Gastroesophageal sphincter (tissue), 3 donors: ENCODE measurements around the gene C6orf15.

Experiments
- CTCF ChIP-seq, 4 experiments: fragments of 200-600 bp in 2 of 4; fragments of 450-650 bp in 2 of 4; sonication (generic) in 1 of 4; IDR thresholded peaks; one replicate each; pipeline ENCODE4 v1.5.1; 2017 to 2019; ENCODE audit warnings: antibody characterized with exemption in 4 of 4, mild to moderate bottlenecking in 2 of 4, moderate library complexity in 2 of 4
- EP300 ChIP-seq: sonication (generic); formaldehyde crosslinking; IDR thresholded peaks from one replicate; pipeline ENCODE4 v1.6.1; 2017; ENCODE audit warnings: antibody characterized with exemption, mild to moderate bottlenecking
- POLR2A ChIP-seq, 2 donors: fragments of 450-650 bp; IDR thresholded peaks; one replicate each; pipeline ENCODE4 v1.6.1; 2017; ENCODE audit warnings: antibody characterized with exemption in 2 of 2, mild to moderate bottlenecking in 2 of 2, moderate library complexity in 1 of 2
- POLR2AphosphoS5 ChIP-seq: sonication (generic); formaldehyde crosslinking; IDR thresholded peaks from one replicate; pipeline ENCODE4 v1.6.1; 2017; ENCODE audit warnings: antibody characterized with exemption

- TF ChIP-seq CTCF (IDR thresholded peaks at IDR 0.05) (no peak), POLR2A (IDR thresholded peaks at IDR 0.05) (no peak), EP300 (no peak), POLR2AphosphoS5 (no peak)
These were observed 16.2 kb downstream of the C6orf15 start for GRCh38 chr6:31096215-31096614.
